Measurements from ENCODE around the gene TICRR.

The TICRR gene

GRCh38 chr15:89648106-89649012 lies 73.1 kb downstream of the TICRR start:
- Histone ChIP-seq H3K27me3 (replicated peaks; ENCODE audit: control insufficient read depth, insufficient read depth, low read length) (no peaks in the 10 kb centered on the region; the same call in 1 of the 2 replicates), H3K4me3 (replicated peaks; ENCODE audit: low read depth, low read length) (no peak overlapping the region), H3K36me3 (ENCODE audit: control insufficient read depth, insufficient read depth, low read length) (no peaks in the 10 kb centered on the region)
- no peak for TF ChIP-seq CTCF (IDR thresholded peaks at IDR 0.05; ENCODE audit: insufficient read depth, low read length, poor library complexity, severe bottlenecking)
- DNase-seq (ENCODE audit: extremely low read depth, insufficient read length), result no peak

GRCh38 chr15:89649013-89649625 lies 73.8 kb downstream of the TICRR start:
- DNase-seq (ENCODE audit: extremely low read depth, insufficient read length), result no peak
- Histone ChIP-seq H3K36me3 (ENCODE audit: control insufficient read depth, insufficient read depth, low read length) (no peaks in the 10 kb centered on the region), H3K4me3 (replicated peaks; ENCODE audit: low read depth, low read length) (no peak overlapping the region), H3K27me3 (replicated peaks; ENCODE audit: control insufficient read depth, insufficient read depth, low read length) (no peaks in the 10 kb centered on the region; the same call in 1 of the 2 replicates)
- TF ChIP-seq CTCF (IDR thresholded peaks at IDR 0.05; ENCODE audit: insufficient read depth, low read length, poor library complexity, severe bottlenecking), result no peak

DNA sequence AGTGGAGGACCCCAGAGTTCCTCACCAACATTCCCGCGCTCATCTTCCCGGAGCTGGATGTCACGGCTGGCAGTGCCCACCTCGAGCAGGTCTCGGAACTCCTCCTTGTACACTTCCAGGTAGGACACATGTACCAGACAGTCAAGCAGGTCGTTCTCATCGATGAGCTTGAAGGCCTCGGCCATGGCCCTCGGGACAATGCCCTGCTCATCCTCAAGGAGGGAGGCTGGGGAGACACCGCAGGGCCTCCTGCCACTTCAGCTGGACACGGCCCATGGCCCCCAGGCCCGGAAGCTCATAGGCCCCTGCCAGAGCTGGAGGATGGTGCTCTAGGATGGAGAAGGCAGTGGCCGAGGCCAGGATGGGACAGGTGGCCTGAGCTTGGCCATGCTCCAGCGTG lies 74.4 kb downstream of the TICRR start:
- TF ChIP-seq CTCF (IDR thresholded peaks at IDR 0.05; ENCODE audit: insufficient read depth, low read length, poor library complexity, severe bottlenecking), result no peak
- no peaks in the 10 kb centered on the region; the same call in 1 of the 2 replicates for H3K27me3 ChIP-seq (replicated peaks; ENCODE audit: control insufficient read depth, insufficient read depth, low read length)
- DNase-seq (ENCODE audit: extremely low read depth, insufficient read length), result no peak
- no peaks in the 10 kb centered on the region for H3K36me3 ChIP-seq (ENCODE audit: control insufficient read depth, insufficient read depth, low read length)
- H3K4me3 ChIP-seq (replicated peaks; ENCODE audit: low read depth, low read length), result no peak overlapping the region

DNA sequence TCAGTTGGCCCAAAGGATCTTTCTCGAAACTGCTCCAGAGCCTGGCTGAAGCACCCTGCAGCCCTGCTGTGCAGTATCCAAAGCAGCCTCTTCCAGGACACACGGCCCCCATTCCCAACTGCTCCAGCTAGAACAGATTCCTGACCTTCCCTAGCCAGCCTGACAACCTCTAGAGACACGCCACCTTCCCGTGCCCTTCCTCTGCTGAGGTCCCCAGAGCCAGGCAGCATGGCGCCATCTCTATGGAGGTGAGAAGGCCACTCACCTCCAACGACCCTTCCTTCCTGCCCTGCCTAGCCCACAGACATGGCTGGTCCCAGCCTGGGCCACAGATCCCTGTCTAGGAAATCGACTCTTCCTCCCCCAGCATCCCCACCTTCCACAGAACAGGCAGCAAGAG lies 76.9 kb downstream of the TICRR start:
- no peaks in the 10 kb centered on the region; the same call in none of the 2 replicates for H3K27me3 ChIP-seq (replicated peaks; ENCODE audit: control insufficient read depth, insufficient read depth, low read length)
- DNase-seq (ENCODE audit: extremely low read depth, insufficient read length), result no peak
- no peak for TF ChIP-seq CTCF (IDR thresholded peaks at IDR 0.05; ENCODE audit: insufficient read depth, low read length, poor library complexity, severe bottlenecking)
- no peaks in the 10 kb centered on the region for H3K36me3 ChIP-seq (ENCODE audit: control insufficient read depth, insufficient read depth, low read length)
- no peak overlapping the region for H3K4me3 ChIP-seq (replicated peaks; ENCODE audit: low read depth, low read length)

- H3K27me3 ChIP-seq (replicated peaks; ENCODE audit: control insufficient read depth, insufficient read depth, low read length), result no peaks in the 10 kb centered on the region; the same call in none of the 2 replicates
- DNase-seq (ENCODE audit: extremely low read depth, insufficient read length), result no peak
- no peak for TF ChIP-seq CTCF (IDR thresholded peaks at IDR 0.05; ENCODE audit: insufficient read depth, low read length, poor library complexity, severe bottlenecking)
- no peak overlapping the region for H3K4me3 ChIP-seq (replicated peaks; ENCODE audit: low read depth, low read length)
- H3K36me3 ChIP-seq (ENCODE audit: control insufficient read depth, insufficient read depth, low read length), result no peaks in the 10 kb centered on the region
Observed at GRCh38 chr15:89652666-89653065, 77.4 kb downstream of the TICRR start.
